BE2C (cell line): ENCODE results near the gene RRBP1.
A peak's percentile ranks its signal among the peaks of the same experiment; 100 is the strongest.

Experiments used
- DNase-seq: peaks from one replicate; pipeline ENCODE4 v3.0.0-alpha.2; 2020
- H3K27me3 ChIP-seq: fragments of 250-450 bp; sonication (Bioruptor Pico); 2 replicates; pipeline ENCODE4 v1.5.1; 2020; ENCODE audit warnings: mild to moderate bottlenecking
- H3K36me3 ChIP-seq: fragments of 250-450 bp; sonication (Bioruptor Pico); 2 replicates; pipeline ENCODE4 v1.5.1; 2020; ENCODE audit warnings: mild to moderate bottlenecking
- H3K4me1 ChIP-seq: fragments of 250-450 bp; sonication (Bioruptor Pico); 2 replicates; pipeline ENCODE4 v1.5.1; 2020
- H3K4me3 ChIP-seq: 2 replicates; pipeline ENCODE4 v1.5.1; 2011; ENCODE audit warnings: low read depth, low read length
- H3K9me3 ChIP-seq: fragments of 250-450 bp; sonication (Bioruptor Pico); 2 replicates; pipeline ENCODE4 v1.5.1; 2020
- CTCF ChIP-seq: IDR thresholded peaks from 2 replicates; pipeline ENCODE4 v1.5.1; 2012; ENCODE audit warnings: mild to moderate bottlenecking, low read depth, low read length

The RRBP1 gene

DNA sequence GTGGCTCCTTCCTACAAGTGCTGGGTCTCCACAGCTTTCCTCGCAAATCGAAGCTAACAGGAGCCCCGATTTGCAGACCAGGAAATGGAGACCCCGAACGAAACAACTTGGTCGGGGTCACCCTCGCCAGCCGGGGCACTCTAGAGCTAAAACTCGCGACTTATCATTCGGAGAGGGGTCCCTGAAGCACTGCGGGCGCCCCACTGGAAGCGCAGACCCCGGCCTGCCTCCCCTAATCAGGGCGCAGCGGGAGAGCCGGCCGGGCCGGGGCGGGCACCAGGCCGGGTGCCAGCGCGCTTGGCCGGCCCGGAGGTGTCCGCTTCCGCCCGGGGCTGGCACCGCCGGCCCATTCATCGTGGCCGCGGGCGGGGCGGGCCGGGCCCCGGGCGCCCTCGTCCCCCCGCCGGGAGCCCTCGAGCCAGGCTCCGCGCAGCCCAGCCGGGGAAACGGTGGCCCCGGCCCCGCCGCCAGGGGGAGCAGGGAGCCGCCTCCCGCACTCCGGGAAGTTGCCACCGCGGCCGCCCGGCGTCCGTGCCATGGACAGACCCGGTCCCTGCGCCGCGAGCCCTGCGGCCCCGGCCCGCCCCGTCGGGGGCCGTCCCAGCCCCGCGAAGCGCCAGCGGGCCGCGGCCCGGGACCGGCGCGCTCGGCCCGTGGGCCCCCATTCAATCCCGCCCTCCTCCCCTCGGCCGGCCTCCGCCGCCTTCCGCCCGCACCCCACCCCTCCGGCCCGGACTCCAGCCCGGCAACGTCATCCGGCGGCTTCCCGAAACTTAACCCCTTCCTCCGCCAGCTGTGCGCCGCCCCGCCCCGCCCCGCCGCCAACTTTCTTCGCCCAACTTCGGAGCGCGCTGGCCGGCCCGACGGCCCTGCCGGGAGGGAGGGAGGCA lies 961 bp downstream of the RRBP1 start:
- H3K4me3 ChIP-seq, result peak overlapping the region; percentile 61
- no peaks in the 10 kb centered on the region for H3K9me3 ChIP-seq
- H3K36me3 ChIP-seq, result no peaks in the 10 kb centered on the region
- peak; percentile 47 for TF ChIP-seq CTCF
- peaks cover 21% of the 10 kb centered on the region for H3K27me3 ChIP-seq
- DNase-seq, result peak; percentile 89
- no peaks in the 10 kb centered on the region for H3K4me1 ChIP-seq

- no peaks in the 10 kb centered on the region for H3K36me3 ChIP-seq
- peaks cover 17% of the 10 kb centered on the region for H3K27me3 ChIP-seq
- no peaks in the 10 kb centered on the region for H3K4me1 ChIP-seq
- TF ChIP-seq CTCF, result no peak
- DNase-seq, result no peak
- H3K9me3 ChIP-seq, result no peaks in the 10 kb centered on the region
- H3K4me3 ChIP-seq, result no peak overlapping the region
Measured at GRCh38 chr20:17679941-17680835, 1.9 kb downstream of the RRBP1 start.

GRCh38 chr20:17678886-17679285 lies 3.2 kb downstream of the RRBP1 start:
- Histone ChIP-seq H3K4me1 (no peaks in the 10 kb centered on the region), H3K27me3 (peaks cover 8% of the 10 kb centered on the region), H3K4me3 (no peak overlapping the region), H3K9me3 (no peaks in the 10 kb centered on the region), H3K36me3 (no peaks in the 10 kb centered on the region)
- no peak for DNase-seq
- TF ChIP-seq CTCF, result no peak

DNA sequence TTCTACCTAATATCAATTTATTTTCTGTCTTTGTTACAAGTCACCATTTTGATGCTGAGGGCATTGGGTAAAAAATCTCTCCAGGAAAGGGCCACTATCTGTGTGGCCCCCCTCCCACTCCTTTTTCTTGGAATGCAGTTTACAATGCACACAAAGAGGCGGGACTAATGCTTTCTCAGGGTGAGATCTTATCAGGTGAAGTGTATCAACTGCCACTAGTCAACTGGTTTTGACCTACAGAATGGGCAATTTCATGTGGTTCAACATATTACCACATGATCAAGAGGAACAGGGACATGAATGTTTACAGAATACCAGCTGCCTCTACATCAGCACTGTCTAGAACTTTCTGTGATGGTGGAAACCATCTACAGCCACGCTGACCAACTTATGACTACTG lies 3.7 kb downstream of the RRBP1 start:
- Histone ChIP-seq H3K4me3 (no peak overlapping the region), H3K9me3 (no peaks in the 10 kb centered on the region), H3K27me3 (peaks cover 2% of the 10 kb centered on the region), H3K4me1 (no peaks in the 10 kb centered on the region), H3K36me3 (no peaks in the 10 kb centered on the region)
- TF ChIP-seq CTCF, result no peak
- DNase-seq, result no peak

GRCh38 chr20:17676942-17677341 lies 5.1 kb downstream of the RRBP1 start:
- DNase-seq, result no peak

More at GRCh38 chr20:17676942-17677341, 5.1 kb downstream of the RRBP1 start:
- Histone ChIP-seq H3K36me3 (no peaks in the 10 kb centered on the region), H3K9me3 (no peaks in the 10 kb centered on the region), H3K4me3 (no peak overlapping the region), H3K27me3 (no peaks in the 10 kb centered on the region), H3K4me1 (peaks cover 4% of the 10 kb centered on the region; the same call in 1 of the 2 replicates)
- TF ChIP-seq CTCF, result no peak
